Vagina (tissue), 2 donors: ENCODE results near the gene DRICH1.
"Not testable (repeated sequence)": the region's sequence is repeated elsewhere in the genome, so short reads cannot be mapped to it uniquely, and the experiment has no call there.

Experiments used
- CTCF ChIP-seq, 3 experiments: fragments of 450-650 bp in 2 of 3; fragments of 200-600 bp in 1 of 3; sonication (generic) in 1 of 3; IDR thresholded peaks; one replicate each; pipeline ENCODE4 v1.5.1; 2017 to 2019; ENCODE audit warnings: antibody characterized with exemption in 3 of 3, mild to moderate bottlenecking in 2 of 3, moderate library complexity in 2 of 3
- POLR2A ChIP-seq, 2 donors: fragments of 450-650 bp; IDR thresholded peaks; one replicate each; pipeline ENCODE4 v1.6.1; 2017; ENCODE audit warnings: antibody characterized with exemption in 2 of 2, mild to moderate bottlenecking in 2 of 2, moderate library complexity in 2 of 2
- POLR2AphosphoS5 ChIP-seq, 2 donors: sonication (generic); formaldehyde crosslinking; IDR thresholded peaks; one replicate each; pipeline ENCODE4 v1.9.0; 2017; ENCODE audit warnings: antibody characterized with exemption in 2 of 2, mild to moderate bottlenecking in 2 of 2, low read depth in 1 of 2; ENCODE audit not compliant: insufficient read depth in 1 of 2

- TF ChIP-seq POLR2A (IDR thresholded peaks at IDR 0.05); CTCF (IDR thresholded peaks at IDR 0.05); POLR2AphosphoS5 (IDR thresholded peaks at IDR 0.05; ENCODE audit: insufficient read depth in 1 of 2, low read depth in 1 of 2): not testable (repeated sequence)
Observed at GRCh38 chr22:23646526-23646925, 14.4 kb upstream of the DRICH1 start.
